ENCODE measurements around the gene MARVELD1.

GRCh38 chr10:97719602-97720001, 6.1 kb downstream of the MARVELD1 start:
- TF ChIP-seq, protein P1, sequence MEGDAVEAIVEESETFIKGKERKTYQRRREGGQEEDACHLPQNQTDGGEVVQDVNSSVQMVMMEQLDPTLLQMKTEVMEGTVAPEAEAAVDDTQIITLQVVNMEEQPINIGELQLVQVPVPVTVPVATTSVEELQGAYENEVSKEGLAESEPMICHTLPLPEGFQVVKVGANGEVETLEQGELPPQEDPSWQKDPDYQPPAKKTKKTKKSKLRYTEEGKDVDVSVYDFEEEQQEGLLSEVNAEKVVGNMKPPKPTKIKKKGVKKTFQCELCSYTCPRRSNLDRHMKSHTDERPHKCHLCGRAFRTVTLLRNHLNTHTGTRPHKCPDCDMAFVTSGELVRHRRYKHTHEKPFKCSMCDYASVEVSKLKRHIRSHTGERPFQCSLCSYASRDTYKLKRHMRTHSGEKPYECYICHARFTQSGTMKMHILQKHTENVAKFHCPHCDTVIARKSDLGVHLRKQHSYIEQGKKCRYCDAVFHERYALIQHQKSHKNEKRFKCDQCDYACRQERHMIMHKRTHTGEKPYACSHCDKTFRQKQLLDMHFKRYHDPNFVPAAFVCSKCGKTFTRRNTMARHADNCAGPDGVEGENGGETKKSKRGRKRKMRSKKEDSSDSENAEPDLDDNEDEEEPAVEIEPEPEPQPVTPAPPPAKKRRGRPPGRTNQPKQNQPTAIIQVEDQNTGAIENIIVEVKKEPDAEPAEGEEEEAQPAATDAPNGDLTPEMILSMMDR (conservative IDR thresholded peaks at IDR 0.05; ENCODE audit: low read depth, low read length): no peak
- no peak for TF ChIP-seq EZH2 (IDR thresholded peaks at IDR 0.05; ENCODE audit: low read length, unreplicated experiment)

Measured in PC-3 (cell line).